Measurements from ENCODE around the gene PLA2G6.

- no peak for TF ChIP-seq POLR2A (IDR thresholded peaks at IDR 0.05; ENCODE audit: low read depth, low read length)
- TF ChIP-seq POLR2AphosphoS5 (IDR thresholded peaks at IDR 0.05; ENCODE audit: low read depth, low read length) = no peak
Observed at GRCh38 chr22:38165922-38166593, 15.6 kb downstream of the PLA2G6 start.
